Prostate gland (tissue), 2 donors: ENCODE results near the gene FOXC2. TPM values are rescaled to one million over a fixed set of nuclear protein-coding genes. Genes with fewer than 3 reads are reported as not detected.

ENCODE experiments used
- DNase-seq: peaks from one replicate; pipeline ENCODE4 v3.0.0-alpha.2; 2019; ENCODE audit warnings: low spot score
- H3K27ac ChIP-seq, 2 donors: fragments of 200-600 bp; sonication (generic); 2 replicates each; pipeline ENCODE4 v1.5.1; 2017 to 2019
- H3K27me3 ChIP-seq: fragments of 200-600 bp; sonication (generic); replicated peaks from 2 replicates; pipeline ENCODE4 v1.5.1; 2019; ENCODE audit not compliant: insufficient read depth
- H3K36me3 ChIP-seq, 2 donors: fragments of 200-600 bp; sonication (generic); 1 replicate in 1 of 2; 2 replicates in 1 of 2; pipeline versions ENCODE4 v1.5.1 to v1.8.1; 2017 to 2019
- H3K4me1 ChIP-seq: fragments of 200-600 bp; sonication (generic); replicated peaks from 2 replicates; pipeline ENCODE4 v1.5.1; 2019
- H3K4me3 ChIP-seq, 2 donors: fragments of 200-600 bp; sonication (generic); 2 replicates each; pipeline ENCODE4 v1.5.1; 2017 to 2019
- H3K9me3 ChIP-seq: fragments of 200-600 bp; sonication (generic); 2 replicates; pipeline ENCODE4 v1.5.1; 2017
- CTCF ChIP-seq, 4 experiments: fragments of 200-600 bp in 2 of 4; fragments of 450-650 bp in 2 of 4; sonication (generic) in 2 of 4; IDR thresholded peaks; 1 replicate in 3 of 4; 2 replicates in 1 of 4; pipeline ENCODE4 v1.5.1; 2016 to 2019; ENCODE audit warnings: antibody characterized with exemption in 4 of 4, mild to moderate bottlenecking in 2 of 4, moderate library complexity in 2 of 4
- POLR2A ChIP-seq: fragments of 450-650 bp; IDR thresholded peaks from one replicate; pipeline ENCODE4 v1.6.1; 2016; ENCODE audit warnings: antibody characterized with exemption, mild to moderate bottlenecking
- POLR2AphosphoS5 ChIP-seq: sonication (generic); formaldehyde crosslinking; IDR thresholded peaks from one replicate; pipeline ENCODE4 v1.6.1; 2017; ENCODE audit warnings: antibody characterized with exemption
- WGBS: methylation state at CpG from one replicate; pipeline ENCODE4 v1.1.5; 2018; 5-methylcytosine and 5-hydroxymethylcytosine counted together
- intact Hi-C: fragments of 100-400 bp; cut with DNase I; formaldehyde crosslinking; loops from one replicate; pipeline ENCODE4 v1.14.2; 2022
- total RNA-seq, 2 donors: library from RNA; depleted of rRNA; stranded (reverse); fragments of >200 nt; gene quantifications; one replicate each; pipeline ENCODE4 v1.1.0, GENCODE V29; 2016

Gene FOXC2
- total RNA-seq, 2 donors from 2014 or later, result 0.41 to 6.5 TPM

DNA sequence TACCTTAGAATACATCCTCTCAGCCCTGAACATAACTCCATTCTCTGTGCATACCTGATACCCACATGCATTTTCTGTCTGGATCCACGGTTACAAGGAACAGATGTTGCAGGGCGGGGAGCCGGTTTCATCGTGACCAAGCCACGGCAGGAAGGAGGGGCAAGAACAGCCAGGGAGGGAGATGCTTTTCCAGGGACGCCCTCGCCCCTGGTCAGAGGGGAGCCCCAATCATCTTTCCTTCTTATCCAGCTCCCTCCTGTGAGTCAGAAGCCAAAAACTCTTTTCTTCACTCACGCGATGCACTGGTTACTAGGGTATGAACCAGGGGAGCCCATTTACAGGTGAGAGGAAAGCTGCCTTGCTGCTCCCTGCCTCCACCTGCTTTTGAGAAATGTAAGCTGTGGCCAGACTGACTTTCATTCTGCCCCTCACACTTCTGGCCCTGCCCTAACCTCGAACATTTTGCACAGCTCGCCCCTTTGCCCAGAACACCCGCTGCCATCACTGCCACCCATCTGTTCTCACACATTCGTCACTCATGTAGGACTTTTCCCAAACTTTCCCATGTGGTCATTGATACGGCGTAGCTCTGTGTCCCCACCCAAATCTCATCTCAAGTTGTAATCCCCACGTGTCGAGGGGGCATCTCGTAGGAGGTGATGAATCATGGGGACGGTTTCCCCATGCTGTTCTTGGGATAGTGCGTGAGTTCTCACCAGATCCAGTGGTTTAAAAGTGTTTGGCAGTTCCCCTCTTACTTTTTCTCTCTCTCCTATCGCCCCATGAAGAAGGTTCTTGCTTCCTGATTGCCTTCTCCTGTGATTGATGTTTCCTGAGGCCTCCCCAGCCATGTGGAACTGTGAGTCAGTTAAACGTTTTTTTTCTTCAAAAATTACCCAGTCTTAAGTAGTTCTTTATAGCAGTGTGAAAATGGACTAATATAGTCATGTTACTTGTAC lies 32.3 kb downstream of the FOXC2 start:
- Histone ChIP-seq H3K4me1 (no peaks in the 10 kb centered on the region), H3K27me3 (peaks cover 7% of the 10 kb centered on the region), H3K36me3 (no peaks in the 10 kb centered on the region), H3K4me3 (no peak overlapping the region), H3K9me3 (no peaks in the 10 kb centered on the region), H3K27ac (no peak overlapping the region)
- DNase-seq, result no peak
- TF ChIP-seq CTCF (IDR thresholded peaks at IDR 0.05) (no peak), POLR2A (no peak), POLR2AphosphoS5 (no peak)
- intact Hi-C loops, result no loop called here
- 69% methylated on average over 22 of the region's 22 CpGs for WGBS

GRCh38 chr16:86601356-86601755 lies 34.7 kb downstream of the FOXC2 start:
- no peaks in the 10 kb centered on the region for H3K4me1 ChIP-seq
- intact Hi-C loops, result no loop called here
- no peak overlapping the region for H3K4me3 ChIP-seq
- no peak overlapping the region for H3K27ac ChIP-seq
- H3K36me3 ChIP-seq, result no peaks in the 10 kb centered on the region
- peaks cover 7% of the 10 kb centered on the region for H3K27me3 ChIP-seq
- H3K9me3 ChIP-seq, result no peaks in the 10 kb centered on the region
- 85% methylated on average over 2 of the region's 2 CpGs for WGBS
- TF ChIP-seq POLR2A (no peak), POLR2AphosphoS5 (no peak), CTCF (IDR thresholded peaks at IDR 0.05) (no peak)
- DNase-seq, result no peak

GRCh38 chr16:86602521-86602920 lies 35.9 kb downstream of the FOXC2 start:
- H3K4me1 ChIP-seq, result no peaks in the 10 kb centered on the region
- WGBS, result 55% methylated on average over 4 of the region's 4 CpGs
- peaks cover 4% of the 10 kb centered on the region for H3K27me3 ChIP-seq

DNA sequence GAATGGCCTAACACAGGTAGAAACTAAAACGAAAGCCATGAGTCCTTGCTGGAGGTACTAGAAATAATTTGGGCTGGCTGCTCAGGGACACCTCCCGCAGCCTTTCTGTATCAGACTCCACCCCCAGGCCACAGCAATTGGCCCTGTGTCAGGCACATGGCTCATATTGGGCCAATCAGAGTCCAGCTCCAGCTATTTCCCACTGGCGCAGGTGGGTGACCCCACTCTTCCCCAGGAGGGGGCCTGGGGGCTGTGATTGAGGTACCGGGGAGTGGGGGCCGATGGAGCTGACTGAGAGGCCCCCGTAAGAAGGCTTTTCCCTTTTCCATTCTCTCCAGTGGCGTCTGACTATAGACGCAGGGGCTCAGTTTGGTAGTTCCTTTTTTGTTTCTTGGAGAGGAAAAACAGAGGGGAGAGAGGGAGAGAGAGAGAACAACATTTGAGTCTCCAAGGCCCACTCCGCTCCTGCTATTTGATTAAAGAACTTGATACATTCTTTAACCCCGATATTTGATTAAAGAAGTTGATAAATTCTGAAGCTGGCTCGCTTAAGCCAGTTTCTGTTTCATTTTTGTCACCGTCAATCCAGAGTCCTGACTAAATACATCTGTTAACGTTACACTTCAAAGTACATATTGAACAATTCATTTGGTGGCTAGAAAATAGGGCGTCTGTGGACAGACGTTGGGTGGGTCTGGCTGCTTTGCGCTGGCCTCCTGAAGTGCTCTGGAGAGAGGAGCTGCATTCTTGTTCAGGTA lies 38.0 kb downstream of the FOXC2 start:
- Histone ChIP-seq H3K27ac (peak overlapping the region in 1 of 2 donors; percentile 23), H3K4me1 (no peaks in the 10 kb centered on the region), H3K4me3 (no peak overlapping the region), H3K36me3 (no peaks in the 10 kb centered on the region), H3K27me3 (no peaks in the 10 kb centered on the region), H3K9me3 (no peaks in the 10 kb centered on the region)
- intact Hi-C loops, result no loop called here
- DNase-seq, result no peak
- TF ChIP-seq POLR2AphosphoS5 (peak; percentile 40), CTCF (IDR thresholded peaks at IDR 0.05) (no peak)
- WGBS, result 57% methylated on average over 16 of the region's 16 CpGs

More at GRCh38 chr16:86602521-86602920, 35.9 kb downstream of the FOXC2 start:
- Histone ChIP-seq H3K4me3 (no peak overlapping the region), H3K9me3 (no peaks in the 10 kb centered on the region), H3K36me3 (no peaks in the 10 kb centered on the region), H3K27ac (no peak overlapping the region)
- intact Hi-C loops, result no loop called here
- TF ChIP-seq POLR2A (no peak), CTCF (IDR thresholded peaks at IDR 0.05) (no peak), POLR2AphosphoS5 (no peak)
- DNase-seq, result no peak
